IPS DF 4.7 (cell line): ENCODE results near the gene CIB4.

Source experiments
- DNase-seq: peaks from one replicate; pipeline ENCODE4 v3.0.0-alpha.2; 2013; ENCODE audit warnings: low spot score; ENCODE audit errors: extremely low read depth

Gene CIB4

GRCh38 chr2:26609205-26609631, 31.9 kb downstream of the CIB4 start:
- DNase-seq: no peak

- no peak for DNase-seq
These were observed 32.6 kb downstream of the CIB4 start for GRCh38 chr2:26608557-26608956.

GRCh38 chr2:26607698-26608097, 33.5 kb downstream of the CIB4 start:
- no peak for DNase-seq

GRCh38 chr2:26606847-26607190, 34.3 kb downstream of the CIB4 start:
- DNase-seq: no peak

GRCh38 chr2:26605999-26606846, 34.9 kb downstream of the CIB4 start:
- DNase-seq: no peak

- DNase-seq: peak; percentile 80
These were observed 35.8 kb downstream of the CIB4 start for GRCh38 chr2:26605195-26605998.

- no peak for DNase-seq
These were observed 38.6 kb downstream of the CIB4 start for GRCh38 chr2:26602575-26602974.

GRCh38 chr2:26599387-26599786, 41.8 kb downstream of the CIB4 start:
- no peak for DNase-seq

- DNase-seq: no peak
These were observed 42.2 kb downstream of the CIB4 start for GRCh38 chr2:26598996-26599373.

- no peak for DNase-seq
These were observed 42.7 kb downstream of the CIB4 start for GRCh38 chr2:26598336-26598995.

GRCh38 chr2:26597197-26597596, 44.0 kb downstream of the CIB4 start:
- no peak for DNase-seq

- DNase-seq: no peak
These were observed 46.0 kb downstream of the CIB4 start for GRCh38 chr2:26595146-26595545.

- no peak for DNase-seq
These were observed 49.3 kb downstream of the CIB4 start for GRCh38 chr2:26591619-26592505.

- no peak for DNase-seq
These were observed 50.1 kb downstream of the CIB4 start for GRCh38 chr2:26590980-26591618.

- DNase-seq: no peak
These were observed 50.7 kb downstream of the CIB4 start for GRCh38 chr2:26590508-26590907.

GRCh38 chr2:26588576-26588975, 52.6 kb downstream of the CIB4 start:
- no peak for DNase-seq

- DNase-seq: no peak
These were observed 53.2 kb downstream of the CIB4 start for GRCh38 chr2:26587994-26588393.

- no peak for DNase-seq
These were observed 55.2 kb downstream of the CIB4 start for GRCh38 chr2:26585966-26586365.

GRCh38 chr2:26585100-26585499, 56.1 kb downstream of the CIB4 start:
- DNase-seq: no peak

GRCh38 chr2:26584656-26585055, 56.5 kb downstream of the CIB4 start:
- no peak for DNase-seq

GRCh38 chr2:26584191-26584590, 57.0 kb downstream of the CIB4 start:
- no peak for DNase-seq
